ENCODE measurements around the gene TOB2.
"Not testable (repeated sequence)": the region's sequence is repeated elsewhere in the genome, so short reads cannot be mapped to it uniquely, and the experiment has no call there.

The TOB2 gene

GRCh38 chr22:41468381-41469217 is 22.0 kb upstream of the TOB2 start, which contains the start of the genes ACO2 and PHF5A:
TSS of gene ACO2 (plus strand) at chr22:41469117. CDS start at chr22:41469147, 30 bp downstream.
TSS of gene PHF5A (minus strand) at chr22:41468692. CDS start at chr22:41468653, 39 bp downstream.
- H3K4me3 ChIP-seq (ENCODE audit: low read depth, low read length) = peak within 1 kb of the TSS; percentile 97
- TF ChIP-seq CTCF (IDR thresholded peaks at IDR 0.05; ENCODE audit: control insufficient read depth, extremely low read depth, insufficient read depth) = no peak

DNA sequence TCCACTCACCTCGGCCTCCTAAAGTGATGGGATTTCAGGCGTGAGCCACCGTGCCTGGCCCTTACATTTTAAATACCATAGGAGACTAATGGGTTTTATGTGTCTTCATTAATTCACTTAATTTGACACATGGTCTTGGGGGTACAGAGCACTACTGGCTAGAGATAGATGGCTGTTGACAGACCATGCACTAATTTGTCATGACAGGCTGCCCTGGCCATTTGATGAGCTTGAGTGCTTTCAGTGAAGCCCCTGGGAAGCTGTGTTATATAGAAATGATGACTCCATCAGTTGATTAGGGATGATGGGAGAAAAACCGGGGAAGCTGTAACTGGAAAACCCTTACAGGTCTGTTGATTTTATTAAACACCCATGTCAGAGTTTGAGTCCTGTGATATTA is 15.3 kb upstream of the TOB2 start:
- H3K4me3 ChIP-seq (ENCODE audit: low read depth, low read length) = no peak overlapping the region
- DNase-seq (ENCODE audit: low read depth) = no peak
- TF ChIP-seq CTCF (IDR thresholded peaks at IDR 0.05; ENCODE audit: control insufficient read depth, extremely low read depth, insufficient read depth) = no peak

More at GRCh38 chr22:41468381-41469217, 22.0 kb upstream of the TOB2 start, which contains the start of the genes ACO2 and PHF5A:
- DNase-seq (ENCODE audit: low read depth) = peak; percentile 96

DNA sequence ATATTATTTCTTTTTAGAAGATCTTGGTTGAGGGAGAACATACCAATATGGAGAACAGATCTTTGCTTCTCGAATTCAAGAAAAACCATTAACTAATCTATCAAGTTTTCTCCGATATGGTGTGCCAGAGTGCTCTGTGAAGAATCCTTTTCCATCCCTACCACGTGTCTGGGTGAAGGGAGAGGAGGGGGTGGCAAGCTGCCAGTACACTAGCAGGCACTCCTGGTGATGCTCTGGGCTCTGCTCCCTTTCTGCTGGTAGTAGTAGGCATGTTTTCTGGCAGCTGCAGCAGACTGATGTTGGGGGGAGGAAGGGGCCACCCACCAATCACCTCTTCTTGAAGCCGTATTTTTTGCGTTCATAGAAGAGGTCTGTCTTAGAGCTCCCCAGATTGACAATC is 13.5 kb upstream of the TOB2 start:
- not testable (repeated sequence) for DNase-seq (ENCODE audit: low read depth); H3K4me3 ChIP-seq (ENCODE audit: low read depth, low read length)

DNA sequence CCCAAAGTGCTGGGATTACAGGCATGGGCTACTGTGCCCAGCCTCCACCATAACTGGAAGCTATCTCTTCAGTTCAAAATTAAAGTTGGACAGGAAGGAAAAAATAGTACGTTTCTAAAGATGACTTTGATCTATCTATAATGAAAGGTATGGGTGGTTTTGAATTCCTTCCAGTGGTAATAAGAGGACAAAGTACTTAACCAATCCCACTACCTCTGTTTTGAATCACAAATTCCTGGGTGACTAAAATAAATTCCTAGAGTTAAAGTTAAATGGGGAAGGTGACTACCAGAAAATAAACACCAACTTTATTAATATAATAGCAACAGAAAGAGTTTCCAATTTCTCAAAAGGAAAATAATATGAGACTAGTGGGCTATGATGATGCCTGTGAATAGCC is 12.8 kb upstream of the TOB2 start:
- DNase-seq (ENCODE audit: low read depth) = no peak
- H3K4me3 ChIP-seq (ENCODE audit: low read depth, low read length) = no peak overlapping the region
- no peak for TF ChIP-seq CTCF (IDR thresholded peaks at IDR 0.05; ENCODE audit: control insufficient read depth, extremely low read depth, insufficient read depth)

DNA sequence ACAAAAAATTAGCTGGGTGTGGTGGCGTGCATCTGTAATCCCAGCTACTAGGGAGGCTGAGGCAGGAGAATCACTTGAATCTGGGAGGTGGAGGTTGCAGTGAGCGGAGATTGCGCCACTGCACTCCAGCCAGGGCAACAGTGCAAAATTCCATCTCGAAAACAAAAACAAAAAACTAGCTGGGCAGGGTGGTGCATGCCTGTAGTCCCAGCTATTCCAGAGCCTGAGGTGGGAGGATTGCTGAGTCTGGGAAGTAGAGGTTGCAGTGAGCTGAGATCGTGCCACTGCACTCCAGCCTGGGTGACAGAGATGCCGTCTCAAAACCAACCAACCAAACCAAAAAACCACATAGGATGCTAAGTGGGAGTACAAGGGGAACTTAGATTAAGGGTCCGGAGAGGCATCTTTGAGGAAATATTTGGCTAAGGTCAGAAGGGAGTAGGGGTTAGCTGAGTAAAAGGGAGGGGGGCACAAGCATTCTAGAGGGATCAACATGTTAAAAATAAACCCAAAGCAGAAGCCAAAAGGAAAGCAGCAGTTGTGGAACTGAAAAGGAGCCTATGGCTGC is 11.6 kb upstream of the TOB2 start:
- no peak for TF ChIP-seq CTCF (IDR thresholded peaks at IDR 0.05; ENCODE audit: control insufficient read depth, extremely low read depth, insufficient read depth)
- no peak overlapping the region for H3K4me3 ChIP-seq (ENCODE audit: low read depth, low read length)
- DNase-seq (ENCODE audit: low read depth) = no peak

DNA sequence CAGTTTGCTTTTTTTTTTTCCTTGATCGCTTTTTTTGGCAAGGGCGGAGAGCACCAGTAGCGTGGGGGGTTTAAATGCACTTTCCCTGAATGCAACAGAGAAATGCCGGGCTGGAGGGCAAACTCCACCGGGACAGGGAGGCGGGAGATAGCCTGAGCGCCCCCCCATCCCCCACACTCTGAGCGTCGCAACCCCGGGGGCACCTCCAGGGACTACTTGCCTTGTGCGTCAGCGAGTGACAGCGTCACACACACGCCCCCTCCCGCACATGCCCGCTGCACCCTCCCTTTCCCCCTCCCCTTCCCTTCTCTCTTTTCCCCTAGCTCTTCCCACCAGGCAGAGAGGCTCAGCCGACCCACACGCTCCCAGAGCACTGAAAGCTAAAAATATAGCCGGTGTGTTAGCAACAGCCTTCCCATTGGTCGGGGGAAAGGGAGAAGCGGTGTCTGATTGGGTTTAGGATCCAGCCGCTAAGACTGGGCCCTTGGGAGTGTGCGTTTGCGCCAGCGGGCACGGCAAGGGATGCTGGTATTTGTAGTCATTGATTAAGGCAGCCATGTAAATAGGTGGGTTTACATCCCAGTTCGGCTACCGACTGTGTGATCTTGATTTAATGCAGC is 1.7 kb upstream of the TOB2 start:
- peak; percentile 99 for DNase-seq (ENCODE audit: low read depth)
- peak overlapping the region; percentile 84 for H3K4me3 ChIP-seq (ENCODE audit: low read depth, low read length)
- no peak for TF ChIP-seq CTCF (IDR thresholded peaks at IDR 0.05; ENCODE audit: control insufficient read depth, extremely low read depth, insufficient read depth)

Measured in LNCaP clone FGC (cell line).